Measurements from ENCODE around the gene CDC73.

The CDC73 gene

GRCh38 chr1:193110864-193111263 lies 11.0 kb upstream of the CDC73 start:
- H3K27ac ChIP-seq (ENCODE audit: low read length): no peak overlapping the region
- no peaks in the 10 kb centered on the region for H3K79me2 ChIP-seq (ENCODE audit: insufficient read depth, low read length)
- ATAC-seq (ENCODE audit: insufficient read depth, low read depth) (no peak), DNase-seq (no peak)
- H3K36me3 ChIP-seq (ENCODE audit: insufficient read depth, low read length): no peaks in the 10 kb centered on the region
- H4K20me1 ChIP-seq (ENCODE audit: insufficient read depth, low read length): no peaks in the 10 kb centered on the region
- no peaks in the 10 kb centered on the region for H3K27me3 ChIP-seq (ENCODE audit: insufficient read depth, low read length, poor library complexity)
- H3K9ac ChIP-seq (ENCODE audit: low read depth, low read length): no peak overlapping the region
- TF ChIP-seq CTCF (IDR thresholded peaks at IDR 0.05; ENCODE audit: borderline replicate concordance, extremely low read depth, low read length, poor library complexity, severe bottlenecking) (no peak), EZH2 (IDR thresholded peaks at IDR 0.05; ENCODE audit: borderline replicate concordance, low read depth, low read length, severe bottlenecking) (no peak)
- no peak overlapping the region for H3K4me3 ChIP-seq (ENCODE audit: low read depth in 1 of 2, low read length in 2 of 2)
- H3K4me2 ChIP-seq (ENCODE audit: insufficient read depth, low read length): no peak overlapping the region
- no peaks in the 10 kb centered on the region for H3K9me3 ChIP-seq (ENCODE audit: insufficient read depth, low read length, severe bottlenecking)
- peaks cover 2% of the 10 kb centered on the region; the same call in 1 of the 2 replicates for H3K4me1 ChIP-seq (ENCODE audit: insufficient read depth, low read length)
- no peak overlapping the region for H2AFZ ChIP-seq (ENCODE audit: low read depth, low read length)

GRCh38 chr1:193111641-193112090 lies 10.2 kb upstream of the CDC73 start:
- no peaks in the 10 kb centered on the region for H3K79me2 ChIP-seq (ENCODE audit: insufficient read depth, low read length)
- H3K4me3 ChIP-seq (ENCODE audit: low read depth in 1 of 2, low read length in 2 of 2): no peak overlapping the region
- no peaks in the 10 kb centered on the region for H3K27me3 ChIP-seq (ENCODE audit: insufficient read depth, low read length, poor library complexity)
- ATAC-seq (ENCODE audit: insufficient read depth, low read depth) (peak; percentile 66), DNase-seq (peak; percentile 26)
- H3K27ac ChIP-seq (ENCODE audit: low read length): no peak overlapping the region
- no peaks in the 10 kb centered on the region for H3K36me3 ChIP-seq (ENCODE audit: insufficient read depth, low read length)
- H4K20me1 ChIP-seq (ENCODE audit: insufficient read depth, low read length): no peaks in the 10 kb centered on the region
- H3K9ac ChIP-seq (ENCODE audit: low read depth, low read length): no peak overlapping the region
- H3K4me2 ChIP-seq (ENCODE audit: insufficient read depth, low read length): no peak overlapping the region
- no peak for TF ChIP-seq EZH2 (IDR thresholded peaks at IDR 0.05; ENCODE audit: borderline replicate concordance, low read depth, low read length, severe bottlenecking)
- no peaks in the 10 kb centered on the region for H3K4me1 ChIP-seq (ENCODE audit: insufficient read depth, low read length)
- H2AFZ ChIP-seq (ENCODE audit: low read depth, low read length): no peak overlapping the region
- no peaks in the 10 kb centered on the region for H3K9me3 ChIP-seq (ENCODE audit: insufficient read depth, low read length, severe bottlenecking)

GRCh38 chr1:193113258-193113991 lies 8.4 kb upstream of the CDC73 start:
- Histone ChIP-seq H3K4me2 (ENCODE audit: insufficient read depth, low read length) (no peak overlapping the region), H3K4me3 (ENCODE audit: low read depth in 1 of 2, low read length in 2 of 2) (no peak overlapping the region), H2AFZ (ENCODE audit: low read depth, low read length) (no peak overlapping the region), H3K79me2 (ENCODE audit: insufficient read depth, low read length) (no peaks in the 10 kb centered on the region), H3K9ac (ENCODE audit: low read depth, low read length) (no peak overlapping the region), H3K36me3 (ENCODE audit: insufficient read depth, low read length) (no peaks in the 10 kb centered on the region), H3K9me3 (ENCODE audit: insufficient read depth, low read length, severe bottlenecking) (no peaks in the 10 kb centered on the region), H3K27me3 (ENCODE audit: insufficient read depth, low read length, poor library complexity) (no peaks in the 10 kb centered on the region), H4K20me1 (ENCODE audit: insufficient read depth, low read length) (no peaks in the 10 kb centered on the region), H3K27ac (ENCODE audit: low read length) (no peak overlapping the region), H3K4me1 (ENCODE audit: insufficient read depth, low read length) (no peaks in the 10 kb centered on the region)
- ATAC-seq (ENCODE audit: insufficient read depth, low read depth): no peak
- no peak for TF ChIP-seq CTCF (IDR thresholded peaks at IDR 0.05; ENCODE audit: borderline replicate concordance, extremely low read depth, low read length, poor library complexity, severe bottlenecking)
- DNase-seq: no peak

- Histone ChIP-seq H3K9me3 (ENCODE audit: insufficient read depth, low read length, severe bottlenecking) (no peaks in the 10 kb centered on the region), H3K27me3 (ENCODE audit: insufficient read depth, low read length, poor library complexity) (no peaks in the 10 kb centered on the region), H3K9ac (ENCODE audit: low read depth, low read length) (no peak overlapping the region), H3K36me3 (ENCODE audit: insufficient read depth, low read length) (no peaks in the 10 kb centered on the region), H4K20me1 (ENCODE audit: insufficient read depth, low read length) (no peaks in the 10 kb centered on the region), H3K4me3 (ENCODE audit: low read depth in 1 of 2, low read length in 2 of 2) (no peak overlapping the region), H3K4me2 (ENCODE audit: insufficient read depth, low read length) (no peak overlapping the region), H3K79me2 (ENCODE audit: insufficient read depth, low read length) (no peaks in the 10 kb centered on the region), H2AFZ (ENCODE audit: low read depth, low read length) (no peak overlapping the region), H3K27ac (ENCODE audit: low read length) (no peak overlapping the region), H3K4me1 (ENCODE audit: insufficient read depth, low read length) (no peaks in the 10 kb centered on the region; the same call in 1 of the 2 replicates)
- DNase-seq (no peak), ATAC-seq (ENCODE audit: insufficient read depth, low read depth) (no peak)
- TF ChIP-seq CTCF (IDR thresholded peaks at IDR 0.05; ENCODE audit: borderline replicate concordance, extremely low read depth, low read length, poor library complexity, severe bottlenecking) (no peak), EZH2 (IDR thresholded peaks at IDR 0.05; ENCODE audit: borderline replicate concordance, low read depth, low read length, severe bottlenecking) (no peak)
Observed at GRCh38 chr1:193113992-193114332, 7.9 kb upstream of the CDC73 start.
